WTC11 (cell line): ENCODE results near the gene METTL15.

ENCODE experiments used
- ATF3 ChIP-seq: sonication (generic); formaldehyde crosslinking; conservative IDR thresholded peaks from 2 replicates; pipeline ENCODE4 v1.8.1; 2022; ENCODE audit warnings: mild to moderate bottlenecking, missing genetic modification reagents
- CTCF ChIP-seq: fragments of 200-600 bp; IDR thresholded peaks from 2 replicates; pipeline ENCODE4 v1.8.0; 2022; ENCODE audit warnings: antibody characterized with exemption
- NFE2L1 ChIP-seq: sonication (generic); formaldehyde crosslinking; IDR thresholded peaks from 2 replicates; pipeline ENCODE4 v1.8.1; 2023; ENCODE audit warnings: missing genetic modification reagents
- USF2 ChIP-seq: sonication (generic); formaldehyde crosslinking; IDR thresholded peaks from 2 replicates; pipeline ENCODE4 v1.8.1; 2023; ENCODE audit warnings: mild to moderate bottlenecking, missing genetic modification reagents, moderate library complexity

- TF ChIP-seq CTCF: no peak
- no peak for TF ChIP-seq ATF3 (CRISPR knock-in tag)
- TF ChIP-seq USF2 (CRISPR knock-in tag): no peak
- no peak for TF ChIP-seq NFE2L1 (CRISPR knock-in tag)
These were observed 35.9 kb upstream of the METTL15 start for GRCh38 chr11:28072321-28072720.
